Spleen (tissue), 11 donors: ENCODE data around the gene NACAD. TPM values are rescaled to one million over a fixed set of nuclear protein-coding genes. Genes with fewer than 3 reads are reported as not detected.

Source experiments
- DNase-seq: peaks from one replicate; pipeline ENCODE4 v3.0.0-alpha.2; 2020
- H3K27ac ChIP-seq, 8 donors: fragments of 200-600 bp; sonication (generic) in 7 of 8; 1 replicate in 4 of 8; 2 replicates in 4 of 8; pipeline versions ENCODE4 v1.5.0 to v1.8.0; 2016 to 2021; ENCODE audit warnings: inconsistent platforms in 4 of 8, mild to moderate bottlenecking in 4 of 8, moderate library complexity in 1 of 8
- H3K27me3 ChIP-seq, 7 donors: fragments of 200-600 bp; sonication (generic) in 6 of 7; replicated peaks in 1 of 7; 1 replicate in 4 of 7; 2 replicates in 3 of 7; pipeline versions ENCODE4 v1.5.0 to v1.8.0; 2016 to 2021; ENCODE audit warnings: inconsistent platforms in 3 of 7, mild to moderate bottlenecking in 1 of 7
- H3K36me3 ChIP-seq, 6 donors: fragments of 200-600 bp; sonication (generic) in 5 of 6; 1 replicate in 4 of 6; 2 replicates in 2 of 6; pipeline versions ENCODE4 v1.5.0 to v1.8.0; 2016 to 2021; ENCODE audit warnings: inconsistent platforms in 2 of 6
- H3K4me1 ChIP-seq, 6 donors: fragments of 200-600 bp; sonication (generic) in 5 of 6; 1 replicate in 3 of 6; 2 replicates in 3 of 6; pipeline versions ENCODE4 v1.5.0 to v1.8.0; 2016 to 2021; ENCODE audit warnings: inconsistent platforms in 3 of 6
- H3K4me3 ChIP-seq, 8 donors: fragments of 200-600 bp; sonication (generic) in 7 of 8; 1 replicate in 4 of 8; 2 replicates in 4 of 8; pipeline versions ENCODE4 v1.5.0 to v1.8.0; 2016 to 2021; ENCODE audit warnings: inconsistent platforms in 4 of 8, mild to moderate bottlenecking in 4 of 8, moderate library complexity in 2 of 8
- H3K9me3 ChIP-seq, 8 donors: fragments of 200-600 bp; sonication (generic) in 7 of 8; 1 replicate in 4 of 8; 2 replicates in 4 of 8; pipeline versions ENCODE4 v1.5.0 to v1.8.0; 2016 to 2021; ENCODE audit warnings: inconsistent platforms in 4 of 8
- CTCF ChIP-seq, 11 experiments: fragments of 200-600 bp in 7 of 11; fragments of 450-650 bp in 4 of 11; sonication (generic) in 4 of 11; IDR thresholded peaks in 8 of 11; conservative IDR thresholded peaks in 3 of 11; 1 replicate in 7 of 11; 2 replicates in 4 of 11; pipeline versions ENCODE4 v1.4.0 to v1.8.0; 2016 to 2021; ENCODE audit warnings: antibody characterized with exemption in 11 of 11, inconsistent platforms in 4 of 11, mild to moderate bottlenecking in 1 of 11
- POLR2A ChIP-seq, 3 donors: fragments of 450-650 bp; IDR thresholded peaks; one replicate each; pipeline ENCODE4 v1.5.1; 2017; ENCODE audit warnings: antibody characterized with exemption in 3 of 3, mild to moderate bottlenecking in 1 of 3
- POLR2AphosphoS5 ChIP-seq, 3 donors: sonication (generic); formaldehyde crosslinking; IDR thresholded peaks; one replicate each; pipeline ENCODE4 v1.5.1; 2017; ENCODE audit warnings: antibody characterized with exemption in 3 of 3
- WGBS, 5 donors: extraction: QIAGEN DNeasy Blood & Tissue Kit in 3 of 5; methylation state at CpG; one replicate each; pipeline versions ENCODE4 v1.1.5 to v1.1.7; 2013 to 2018; 5-methylcytosine and 5-hydroxymethylcytosine counted together
- intact Hi-C: fragments of 100-400 bp; cut with DNase I; formaldehyde crosslinking; loops from one replicate; pipeline ENCODE4 v1.15.0; 2023; ENCODE audit warnings: low total_unique reads
- polyA plus RNA-seq, 3 donors: library from polyadenylated mRNA; stranded (reverse); fragments of 200-250 nt; gene quantifications; one replicate each; pipeline ENCODE4 v1.2.1, GENCODE V29; 2013
- total RNA-seq, 7 donors: library from RNA; depleted of rRNA in 3 of 7; stranded (reverse); fragments of >200 nt in 3 of 7; fragmentation: NEBNext Ultra II Directional in 4 of 7; extraction: Animal tissue kit (Norgen Biotek cat#: 25700) in 4 of 7; gene quantifications; one replicate each; pipeline versions ENCODE4 v1.1.0 to v1.2.1, GENCODE V29; 2016 to 2021
- donor health status: healthy with polysubstance abuse.
- donor health status: DM: no; HTN: no; CAD: no; lungs with moderate emphysema.
- donor health status: DM: no; HTN: no; CAD: no.
- donor health status: Bipolar disorder and iron deficiency.
- donor health status: healthy.
- donor health status: DM: no; HTN: no; CAD: no.
- donor health status: DM: yes; HTN: yes; CAD: no.

NACAD gene
- total and polyA plus RNA-seq, 10 donors, result 0.30 to 6.2 (median 1.7) TPM

DNA sequence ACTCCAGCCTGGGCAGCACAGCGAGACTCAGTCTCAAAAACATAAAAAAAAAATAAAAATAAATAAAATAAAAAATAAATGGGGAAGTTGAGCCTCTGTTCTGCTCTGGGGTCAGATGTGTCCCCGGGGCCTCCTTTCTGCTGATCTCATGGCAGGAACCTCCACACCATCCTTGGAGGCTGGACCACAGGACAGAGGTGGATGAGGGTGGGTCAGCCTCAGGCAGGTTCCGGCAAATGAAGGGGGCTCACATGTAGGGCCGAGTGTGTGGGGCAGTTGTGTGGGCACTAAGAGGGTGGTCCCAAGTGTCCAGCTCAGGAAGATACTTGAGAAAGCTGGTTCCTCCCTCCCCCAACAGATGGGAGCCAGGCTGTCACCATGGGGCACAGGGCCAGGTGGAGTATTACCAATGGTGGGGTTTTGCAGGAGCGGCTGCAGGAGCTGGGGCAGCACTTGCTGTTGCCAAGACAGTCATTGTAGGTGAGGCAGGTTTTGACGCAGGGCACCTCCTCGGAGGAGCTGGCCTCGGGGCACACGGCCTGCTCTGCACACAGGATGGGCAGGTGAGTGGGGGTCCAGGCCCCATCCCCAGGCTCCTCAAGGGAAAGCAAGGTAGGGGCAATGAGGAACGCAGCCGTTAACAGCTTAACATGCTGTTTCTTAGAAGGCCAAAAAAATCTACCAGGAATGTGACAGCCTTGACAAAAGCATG, 36.6 kb upstream of the NACAD start:
- DNase-seq, result peak; percentile 56
- peaks cover 0 to 5% (median 0%) of the 10 kb centered on the region in 8 donors for H3K9me3 ChIP-seq
- H3K4me1 ChIP-seq, result peaks cover 4 to 17% (median 9%) of the 10 kb centered on the region in 6 donors
- H3K27me3 ChIP-seq, result no peaks in the 10 kb centered on the region
- no peaks in the 10 kb centered on the region for H3K36me3 ChIP-seq
- H3K4me3 ChIP-seq, result no peak overlapping the region
- intact Hi-C loops, result no loop called here
- WGBS, 5 donors, result 87 to 93% (median 91%) methylated on average over 11 of the region's 11 CpGs
- TF ChIP-seq POLR2A (IDR thresholded peaks at IDR 0.05) (no peak), POLR2AphosphoS5 (IDR thresholded peaks at IDR 0.05) (no peak), CTCF (IDR thresholded peaks at IDR 0.05 in 8 of 11, conservative IDR thresholded peaks at IDR 0.05 in 3 of 11) (no peak)
- H3K27ac ChIP-seq, result no peak overlapping the region

- Histone ChIP-seq H3K27ac (peak overlapping the region in 2 of 8 donors; percentile 40 to 59), H3K36me3 (no peaks in the 10 kb centered on the region), H3K9me3 (peaks cover 0 to 5% (median 0%) of the 10 kb centered on the region in 8 donors), H3K27me3 (no peaks in the 10 kb centered on the region), H3K4me3 (no peak overlapping the region), H3K4me1 (peaks cover 4 to 17% (median 9%) of the 10 kb centered on the region in 6 donors)
- TF ChIP-seq POLR2AphosphoS5 (IDR thresholded peaks at IDR 0.05), result no peak
- TF ChIP-seq POLR2A (IDR thresholded peaks at IDR 0.05), result no peak
- TF ChIP-seq CTCF (IDR thresholded peaks at IDR 0.05 in 8 of 11, conservative IDR thresholded peaks at IDR 0.05 in 3 of 11), result no peak
- intact Hi-C loops, result no loop called here
- 69 to 88% (median 84%) methylated on average over 8 to 12 of the region's 12 CpGs for WGBS, 5 donors
- DNase-seq, result peak; percentile 70
These were observed 35.3 kb upstream of the NACAD start for GRCh38 chr7:45123913-45124710.

DNA sequence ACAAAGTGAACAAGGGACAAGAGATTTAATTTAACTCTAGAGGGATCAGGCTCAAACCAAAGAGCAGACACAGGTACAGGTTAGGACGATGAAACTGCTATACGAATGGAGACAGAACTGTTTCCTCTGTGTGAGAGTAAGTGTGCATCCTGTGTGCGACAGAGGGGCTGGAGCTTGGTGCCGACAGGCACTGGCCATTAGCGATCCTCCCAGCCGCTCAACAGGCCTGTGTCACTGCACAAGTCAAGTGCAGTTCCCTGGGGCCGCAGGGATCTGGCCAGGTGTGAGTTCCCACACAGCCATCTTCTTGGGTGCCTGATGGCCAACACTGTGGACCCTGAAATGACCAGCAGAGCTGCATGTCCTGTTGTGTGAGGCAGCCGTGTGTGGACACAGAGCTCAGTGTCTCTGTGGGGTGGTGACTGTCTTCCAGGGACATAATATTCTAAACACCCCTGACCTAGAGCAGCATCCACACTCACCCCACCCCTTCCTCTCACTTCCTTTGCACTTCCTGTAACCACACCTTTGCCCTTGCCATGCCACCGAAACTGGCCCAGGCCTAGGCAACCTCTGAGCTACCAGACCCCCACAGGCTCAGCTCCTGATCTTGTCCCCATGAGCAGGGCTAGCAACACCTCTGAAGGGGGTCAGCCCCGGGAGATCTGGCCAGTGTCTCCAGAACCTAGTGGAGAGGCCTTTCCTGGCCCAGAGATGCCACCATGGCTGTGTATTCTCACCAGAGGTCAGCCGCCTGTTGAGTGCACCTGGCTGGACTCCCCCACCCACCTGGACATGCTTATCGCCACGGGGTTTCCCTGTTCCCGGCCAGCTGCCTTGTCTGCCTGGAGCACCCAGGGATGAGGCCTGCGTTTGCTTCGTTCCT, 34.4 kb upstream of the NACAD start:
- Histone ChIP-seq H3K27ac (peak overlapping the region in 3 of 8 donors; percentile 24 to 59 (median 40)), H3K4me3 (no peak overlapping the region), H3K9me3 (peaks cover 0 to 5% (median 0%) of the 10 kb centered on the region in 8 donors), H3K4me1 (peaks cover 4 to 17% (median 9%) of the 10 kb centered on the region in 6 donors), H3K36me3 (no peaks in the 10 kb centered on the region), H3K27me3 (no peaks in the 10 kb centered on the region)
- TF ChIP-seq POLR2A (IDR thresholded peaks at IDR 0.05), result no peak
- peak in 1 of 3 donors; percentile 13 for TF ChIP-seq POLR2AphosphoS5 (IDR thresholded peaks at IDR 0.05)
- TF ChIP-seq CTCF (IDR thresholded peaks at IDR 0.05 in 8 of 11, conservative IDR thresholded peaks at IDR 0.05 in 3 of 11), result no peak
- WGBS, 5 donors, result 71 to 81% (median 76%) methylated on average over 13 to 16 of the region's 16 CpGs
- peak; percentile 67 for DNase-seq
- intact Hi-C loops, result no loop called here
